ENCODE measurements around the gene C11orf91. TPM values are rescaled to one million over a fixed set of nuclear protein-coding genes. Genes with fewer than 3 reads are reported as not detected.

The C11orf91 gene
- total RNA-seq, 1 donor from 2014 or later, result not detected

DNA sequence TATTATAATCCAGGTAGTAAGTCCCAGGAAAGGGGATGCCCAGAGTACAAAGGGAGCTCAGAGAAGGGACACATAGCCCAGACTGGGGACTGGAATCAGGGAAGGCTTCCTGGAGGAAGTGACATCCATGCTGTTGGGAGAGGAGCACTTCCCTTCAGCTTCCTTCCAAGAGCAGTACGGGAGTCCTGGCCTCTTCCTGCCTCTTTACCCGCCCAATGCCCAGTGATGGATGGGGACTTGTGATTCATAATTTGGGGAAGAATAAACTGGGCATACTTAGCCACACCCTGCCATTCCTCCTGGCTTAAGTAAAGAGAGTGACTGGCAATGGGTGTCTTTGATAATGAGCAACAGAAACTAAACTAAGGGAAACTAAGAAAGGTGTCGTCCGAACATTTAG, 11.5 kb downstream of the C11orf91 start:
- Histone ChIP-seq H3K27me3 (no peaks in the 10 kb centered on the region), H3K4me3 (no peak overlapping the region), H3K9me3 (no peaks in the 10 kb centered on the region), H3K4me1 (peaks cover 47% of the 10 kb centered on the region), H3K36me3 (no peaks in the 10 kb centered on the region), H3K27ac (peak overlapping the region; percentile 81)
- no peak for TF ChIP-seq POLR2A (IDR thresholded peaks at IDR 0.05)
- DNase-seq (ENCODE audit: extremely low spot score in 2 of 2), result peak in 1 of 2 donors; percentile 86
- intact Hi-C loops (cut with DNase I), result loop anchor here (5.0 kb wide), 1 partner anchor 327 kb away; no protein-coding TSS in a partner anchor

DNA sequence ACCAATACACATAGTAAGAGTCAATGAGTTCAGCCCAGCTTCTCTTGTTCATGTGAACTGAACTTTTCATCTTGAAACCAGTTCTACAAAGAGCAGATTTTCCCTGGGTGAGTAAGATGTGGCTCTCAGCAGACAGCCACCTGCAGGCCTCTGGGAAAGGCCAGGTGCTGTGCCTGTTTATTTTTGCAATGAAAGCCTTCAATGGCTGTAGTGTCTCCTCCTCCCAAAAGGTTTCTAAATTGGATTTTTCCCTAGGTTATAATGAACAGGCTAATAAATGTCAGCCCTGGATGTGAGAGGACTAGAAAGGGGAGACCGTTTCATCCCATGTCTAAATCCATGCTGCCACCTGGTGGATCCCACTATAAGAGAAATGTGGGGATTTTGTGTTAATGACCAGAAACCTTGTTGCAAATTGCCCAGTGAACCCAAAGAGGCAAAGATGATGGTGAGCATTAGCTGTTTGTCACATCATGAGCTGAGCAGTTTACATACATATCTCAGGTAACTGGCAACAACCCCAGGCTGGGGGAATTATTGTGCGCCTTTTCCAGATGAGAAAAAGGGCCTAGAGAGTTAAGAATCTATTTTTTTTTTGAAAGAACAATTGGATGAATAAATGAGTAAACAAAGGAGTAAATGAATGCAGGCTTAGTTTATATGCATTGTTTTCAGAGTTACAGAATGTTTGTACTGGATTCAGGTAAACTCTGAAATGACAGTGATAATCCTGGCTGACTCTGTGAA, 12.7 kb downstream of the C11orf91 start:
- Histone ChIP-seq H3K9me3 (no peaks in the 10 kb centered on the region), H3K4me1 (peaks cover 37% of the 10 kb centered on the region), H3K4me3 (no peak overlapping the region), H3K27me3 (no peaks in the 10 kb centered on the region), H3K27ac (no peak overlapping the region), H3K36me3 (no peaks in the 10 kb centered on the region)
- peak in 1 of 2 donors; percentile 62 for DNase-seq (ENCODE audit: extremely low spot score in 2 of 2)
- TF ChIP-seq POLR2A (IDR thresholded peaks at IDR 0.05), result no peak
- TF ChIP-seq, protein P1, sequence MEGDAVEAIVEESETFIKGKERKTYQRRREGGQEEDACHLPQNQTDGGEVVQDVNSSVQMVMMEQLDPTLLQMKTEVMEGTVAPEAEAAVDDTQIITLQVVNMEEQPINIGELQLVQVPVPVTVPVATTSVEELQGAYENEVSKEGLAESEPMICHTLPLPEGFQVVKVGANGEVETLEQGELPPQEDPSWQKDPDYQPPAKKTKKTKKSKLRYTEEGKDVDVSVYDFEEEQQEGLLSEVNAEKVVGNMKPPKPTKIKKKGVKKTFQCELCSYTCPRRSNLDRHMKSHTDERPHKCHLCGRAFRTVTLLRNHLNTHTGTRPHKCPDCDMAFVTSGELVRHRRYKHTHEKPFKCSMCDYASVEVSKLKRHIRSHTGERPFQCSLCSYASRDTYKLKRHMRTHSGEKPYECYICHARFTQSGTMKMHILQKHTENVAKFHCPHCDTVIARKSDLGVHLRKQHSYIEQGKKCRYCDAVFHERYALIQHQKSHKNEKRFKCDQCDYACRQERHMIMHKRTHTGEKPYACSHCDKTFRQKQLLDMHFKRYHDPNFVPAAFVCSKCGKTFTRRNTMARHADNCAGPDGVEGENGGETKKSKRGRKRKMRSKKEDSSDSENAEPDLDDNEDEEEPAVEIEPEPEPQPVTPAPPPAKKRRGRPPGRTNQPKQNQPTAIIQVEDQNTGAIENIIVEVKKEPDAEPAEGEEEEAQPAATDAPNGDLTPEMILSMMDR (IDR thresholded peaks at IDR 0.05), result peak; percentile 30 to 57 (median 50)
- intact Hi-C loops (cut with DNase I), result loop anchor here (5.0 kb wide), 1 partner anchor 326 kb away; no protein-coding TSS in a partner anchor

DNA sequence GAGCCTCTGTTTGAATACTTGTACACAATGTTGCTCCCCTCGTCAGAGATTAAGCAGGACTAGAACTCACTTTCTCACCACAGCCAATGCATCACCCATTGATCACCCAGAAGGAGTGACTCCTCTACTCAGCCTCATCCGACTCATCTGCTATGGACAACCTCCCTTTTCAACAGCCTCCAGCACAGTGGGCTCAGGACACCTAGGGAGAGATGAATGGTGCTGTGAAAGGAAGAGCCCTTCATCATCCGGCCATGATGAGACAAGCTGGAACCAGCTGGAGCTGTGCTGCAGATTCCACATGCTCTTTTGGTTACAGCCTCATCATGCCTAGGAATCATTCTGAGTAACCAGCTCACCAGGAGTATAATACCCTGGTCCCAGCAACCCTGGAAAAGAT, 15.5 kb downstream of the C11orf91 start:
- no peaks in the 10 kb centered on the region for H3K9me3 ChIP-seq
- intact Hi-C loops (cut with DNase I), result loop anchor here (5.0 kb wide), 1 partner anchor 323 kb away; no protein-coding TSS in a partner anchor
- peaks cover 10% of the 10 kb centered on the region for H3K4me1 ChIP-seq
- no peaks in the 10 kb centered on the region for H3K36me3 ChIP-seq
- no peak for DNase-seq (ENCODE audit: extremely low spot score in 2 of 2)
- H3K27me3 ChIP-seq, result no peaks in the 10 kb centered on the region
- TF ChIP-seq POLR2A (IDR thresholded peaks at IDR 0.05) (no peak), POLR2AphosphoS5 (IDR thresholded peaks at IDR 0.05; ENCODE audit: insufficient read depth in 1 of 2, low read depth in 1 of 2) (no peak)
- TF ChIP-seq, protein P1 (IDR thresholded peaks at IDR 0.05), result no peak
- no peak overlapping the region for H3K27ac ChIP-seq
- no peak overlapping the region for H3K4me3 ChIP-seq

DNA sequence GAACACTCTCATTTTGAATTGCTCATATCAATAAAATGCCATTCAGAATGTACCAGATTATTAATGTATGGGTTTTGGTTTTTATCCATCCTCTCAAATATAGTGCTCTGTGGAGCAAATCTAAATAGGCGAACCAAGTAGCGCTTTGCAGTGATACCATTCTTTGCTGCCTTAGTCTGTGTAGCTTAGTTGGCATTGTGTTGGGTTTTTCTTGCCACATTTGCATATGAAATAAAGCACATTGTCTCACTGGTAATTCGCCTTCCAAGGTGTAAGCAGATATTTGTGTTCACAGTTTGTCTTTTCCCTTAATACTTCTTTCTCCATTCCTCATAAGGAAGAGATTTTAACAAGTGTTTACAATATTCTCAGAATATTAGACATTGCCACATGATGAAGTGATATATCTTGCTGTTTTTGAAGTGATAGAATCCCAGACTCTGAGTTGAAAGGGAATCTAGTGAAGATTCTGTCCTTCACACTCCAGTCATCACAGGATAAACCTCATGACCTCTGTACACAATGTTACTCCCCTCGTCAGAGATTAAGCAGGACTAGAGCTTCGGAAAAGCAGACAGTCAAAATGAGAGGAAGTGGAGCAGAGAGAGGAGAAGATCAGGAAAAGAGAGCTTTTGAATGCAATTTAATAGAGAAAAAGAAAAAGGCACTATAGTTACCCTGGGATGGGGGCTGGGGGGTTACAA, 16.5 kb downstream of the C11orf91 start:
- no peaks in the 10 kb centered on the region for H3K27me3 ChIP-seq
- H3K4me1 ChIP-seq, result peaks cover 2% of the 10 kb centered on the region
- intact Hi-C loops (cut with DNase I), result no loop called here
- no peaks in the 10 kb centered on the region for H3K9me3 ChIP-seq
- TF ChIP-seq POLR2AphosphoS5 (IDR thresholded peaks at IDR 0.05; ENCODE audit: insufficient read depth in 1 of 2, low read depth in 1 of 2) (no peak), POLR2A (IDR thresholded peaks at IDR 0.05) (no peak)
- TF ChIP-seq, protein P1 (IDR thresholded peaks at IDR 0.05), result no peak
- H3K36me3 ChIP-seq, result no peaks in the 10 kb centered on the region
- no peak overlapping the region for H3K27ac ChIP-seq
- no peak for DNase-seq (ENCODE audit: extremely low spot score in 2 of 2)
- no peak overlapping the region for H3K4me3 ChIP-seq

DNA sequence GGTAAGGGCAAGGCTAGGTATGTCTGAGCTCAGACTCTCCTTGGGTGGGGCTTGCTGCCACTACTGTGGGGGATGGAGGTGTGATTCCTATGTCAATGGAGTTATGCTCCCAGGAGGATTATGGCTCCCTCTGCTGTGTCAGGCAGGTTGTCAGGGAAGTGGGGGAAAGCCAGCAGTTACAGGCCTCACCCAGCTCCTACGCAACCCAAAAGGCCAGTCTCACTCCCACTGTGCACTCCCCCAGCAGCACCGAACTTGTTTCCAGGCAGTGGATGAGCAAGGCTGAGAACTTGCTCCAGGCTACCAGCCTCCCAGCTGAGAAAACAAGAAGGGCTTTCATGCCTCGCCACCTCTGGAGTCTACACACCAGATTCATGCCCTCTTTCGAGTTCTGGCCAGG, 18.2 kb downstream of the C11orf91 start:
- no peaks in the 10 kb centered on the region for H3K27me3 ChIP-seq
- no peaks in the 10 kb centered on the region for H3K4me1 ChIP-seq
- TF ChIP-seq POLR2AphosphoS5 (IDR thresholded peaks at IDR 0.05; ENCODE audit: insufficient read depth in 1 of 2, low read depth in 1 of 2) (no peak), POLR2A (IDR thresholded peaks at IDR 0.05) (no peak)
- TF ChIP-seq, protein P1 (IDR thresholded peaks at IDR 0.05), result no peak
- H3K9me3 ChIP-seq, result no peaks in the 10 kb centered on the region
- H3K4me3 ChIP-seq, result no peak overlapping the region
- intact Hi-C loops (cut with DNase I), result no loop called here
- DNase-seq (ENCODE audit: extremely low spot score in 2 of 2), result peak in 1 of 2 donors; percentile 74
- no peak overlapping the region for H3K27ac ChIP-seq
- no peaks in the 10 kb centered on the region for H3K36me3 ChIP-seq

Data from vagina (tissue), 2 donors.